H1 (cell line): Measurements from ENCODE around the gene OLR1. TPM values are rescaled to one million over a fixed set of nuclear protein-coding genes. Genes with fewer than 3 reads are reported as not detected.

Experiments
- CTBP2 ChIP-seq: IDR thresholded peaks from 2 replicates; pipeline ENCODE4 v1.7.0; 2011; ENCODE audit warnings: borderline replicate concordance, mild to moderate bottlenecking, moderate library complexity, mixed read lengths, low read length; ENCODE audit not compliant: insufficient read depth, insufficient read length
- CTCF ChIP-seq, 3 experiments: IDR thresholded peaks; 1 replicate in 2 of 3; 2 replicates in 1 of 3; pipeline versions ENCODE4 v1.5.1 to v1.6.1; 2011; ENCODE audit warnings: low read length in 3 of 3, mild to moderate bottlenecking in 3 of 3, inconsistent platforms in 2 of 3, low read depth in 1 of 3, moderate library complexity in 1 of 3; ENCODE audit not compliant: insufficient read depth in 1 of 3; ENCODE audit errors: control extremely low read depth in 1 of 3
- GABPA ChIP-seq: IDR thresholded peaks from 2 replicates; pipeline ENCODE4 v1.6.1; 2011; ENCODE audit warnings: mild to moderate bottlenecking, low read length, moderate library complexity, borderline replicate concordance; ENCODE audit not compliant: insufficient read depth
- PHF8 ChIP-seq: fragments of 200-600 bp; sonication (generic); conservative IDR thresholded peaks from 2 replicates; pipeline ENCODE4 v1.7.1; 2012; ENCODE audit warnings: low read depth, mild to moderate bottlenecking, inconsistent platforms, low read length, moderate library complexity
- RAD21 ChIP-seq, 2 experiments: IDR thresholded peaks in 1 of 2; conservative IDR thresholded peaks in 1 of 2; 2 replicates each; pipeline ENCODE4 v1.6.1; 2011; ENCODE audit warnings: low read depth in 2 of 2, low read length in 2 of 2, improper control_type of control experiment in 1 of 2, inconsistent platforms in 1 of 2, mild to moderate bottlenecking in 1 of 2, moderate library complexity in 1 of 2
- SP4 ChIP-seq: IDR thresholded peaks from 2 replicates; pipeline ENCODE4 v1.6.1; 2012; ENCODE audit warnings: low read length, inconsistent platforms
- TCF12 ChIP-seq: IDR thresholded peaks from 2 replicates; pipeline ENCODE4 v1.6.1; 2011; ENCODE audit warnings: low read depth, mild to moderate bottlenecking, low read length
- polyA plus RNA-seq, 7 experiments: library from polyadenylated mRNA; depleted of rRNA in 3 of 7; stranded (reverse) in 5 of 7; unstranded in 2 of 7; fragments of >200 nt in 5 of 7; fragments of 200-250 nt in 2 of 7; gene quantifications; 1 replicate in 5 of 7; 2 replicates in 1 of 7; 4 replicates in 1 of 7; pipeline versions ENCODE4 v1.2.1 to v1.2.3, GENCODE V29; 2011 to 2013; ENCODE audit warnings: missing spikeins in 2 of 7, mixed read lengths in 2 of 7
- total RNA-seq: library from RNA; stranded (reverse); fragmentation: NEBNext Ultra II Directional; extraction: Animal tissue kit (Norgen Biotek cat#: 25700); gene quantifications from 2 replicates; pipeline ENCODE4 v1.2.1, GENCODE V29; 2021

Gene OLR1
- total and polyA plus RNA-seq, 2 of the 8 experiments (the other 6 are each of a cell fraction or from before 2014, with no cell fraction given) = not detected

DNA sequence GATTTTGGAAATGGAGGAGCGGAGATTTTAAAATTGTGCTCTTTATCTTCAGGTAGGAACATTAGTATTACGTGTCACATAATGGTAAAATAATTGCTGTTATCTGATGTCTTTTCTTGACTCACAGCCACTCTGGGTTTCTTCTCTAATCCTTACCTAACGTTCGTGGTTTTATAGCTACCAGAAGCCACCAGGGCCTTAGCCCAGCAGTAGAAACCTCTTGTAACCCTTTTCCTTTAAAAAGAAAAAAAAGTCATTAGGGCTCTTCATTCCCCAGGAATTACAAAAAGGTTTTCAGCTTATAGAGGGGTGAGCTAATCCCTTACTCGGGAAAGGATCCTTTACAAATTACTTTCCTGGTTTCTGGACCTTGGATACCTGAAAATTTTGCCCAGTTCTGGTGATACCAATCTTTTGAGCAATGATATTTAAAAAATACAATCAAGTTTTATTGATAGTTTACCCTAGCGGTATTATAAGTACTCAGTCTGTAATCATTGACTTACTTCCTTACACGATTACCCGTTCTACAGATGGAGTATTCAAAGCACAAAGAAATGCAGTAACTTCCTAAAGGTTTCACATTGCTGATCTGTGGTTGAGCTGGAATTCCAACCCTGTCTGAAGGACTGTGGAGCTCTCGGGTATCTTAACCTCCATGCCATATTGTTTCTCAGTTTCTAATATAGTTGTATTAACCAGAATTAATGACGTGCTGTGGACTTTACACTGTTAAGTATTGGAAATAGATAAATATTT, 42.4 kb upstream of the OLR1 start (continued):
- TF ChIP-seq CTCF (IDR thresholded peaks at IDR 0.05; ENCODE audit: control extremely low read depth in 1 of 3, insufficient read depth in 1 of 3, low read depth in 1 of 3, low read length in 3 of 3) = no peak
- TF ChIP-seq CTBP2 = no peak
- TF ChIP-seq PHF8 = no peak
- TF ChIP-seq TCF12 = no peak
- TF ChIP-seq SP4 = no peak
- no peak for TF ChIP-seq RAD21 (IDR thresholded peaks at IDR 0.05 in 1 of 2, conservative IDR thresholded peaks at IDR 0.05 in 1 of 2; ENCODE audit: low read depth in 2 of 2, low read length in 2 of 2)
- TF ChIP-seq GABPA = no peak
